Stimulated activated CD4-positive, alpha-beta T cell treated with anti-CD3 and anti-CD28 coated beads, Interleukin-4, amount 100 ng/mL, for 1 hour (primary cell): ENCODE measurements around the gene SPDYE9.
"Not testable (repeated sequence)": the region's sequence is repeated elsewhere in the genome, so short reads cannot be mapped to it uniquely, and the experiment has no call there.

ENCODE experiments used
- DNase-seq: peaks from one replicate; pipeline ENCODE4 v3.0.0-alpha.2; 2020

SPDYE9 gene

GRCh38 chr7:73085938-73086337 is at the start of gene SPDYE9:
TSS of gene SPDYE9 (minus strand) at chr7:73086038. CDS start at chr7:73084238, 1,800 bp downstream.
- not testable (repeated sequence) for DNase-seq

GRCh38 chr7:73134866-73135265 is 49.0 kb upstream of the SPDYE9 start:
- DNase-seq = not testable (repeated sequence)

GRCh38 chr7:73132651-73133217 is 46.9 kb upstream of the SPDYE9 start:
- DNase-seq = not testable (repeated sequence)

GRCh38 chr7:73130612-73131011 is 44.8 kb upstream of the SPDYE9 start:
- DNase-seq = not testable (repeated sequence)

GRCh38 chr7:73124126-73124525 is 38.3 kb upstream of the SPDYE9 start:
- not testable (repeated sequence) for DNase-seq

GRCh38 chr7:73122778-73123447 is 37.1 kb upstream of the SPDYE9 start:
- DNase-seq = not testable (repeated sequence)

- not testable (repeated sequence) for DNase-seq
These were observed 32.3 kb upstream of the SPDYE9 start for GRCh38 chr7:73118155-73118554.

GRCh38 chr7:73057811-73058210 is 28.0 kb downstream of the SPDYE9 start, which contains the start of gene SPDYE11:
TSS of gene SPDYE11 (minus strand) at chr7:73057911. CDS start at chr7:73056111, 1,800 bp downstream.
- DNase-seq = not testable (repeated sequence)

- DNase-seq = not testable (repeated sequence)
These were observed 56.2 kb downstream of the SPDYE9 start, which contains the start of gene SPDYE8 for GRCh38 chr7:73029666-73030065. TSS of gene SPDYE8 (minus strand) at chr7:73029766. CDS start at chr7:73027966, 1,800 bp downstream.
